NCI-H748 (cell line): ENCODE results near the gene MGAM2.

Source experiments
- DNase-seq: peaks from one replicate; lab custom pipeline; 2025; ENCODE audit not compliant: unreplicated experiment; lab: John Stamatoyannopoulos, UW

Gene MGAM2

GRCh38 chr7:142263598-142264380 lies 152.3 kb downstream of the MGAM2 start:
- no peak for DNase-seq
